Femur (tissue), 1 donor: ENCODE data around the gene CYGB.
"Not testable (repeated sequence)": the region's sequence is repeated elsewhere in the genome, so short reads cannot be mapped to it uniquely, and the experiment has no call there.

Source experiments
- DNase-seq: peaks from one replicate; pipeline ENCODE4 v3.0.0-alpha.2; 2017

CYGB gene

GRCh38 chr17:76535788-76536510, 1.6 kb downstream of the CYGB start:
- no peak for DNase-seq

- DNase-seq, result no peak
Measured at GRCh38 chr17:76534831-76535732, 2.4 kb downstream of the CYGB start.

- not testable (repeated sequence) for DNase-seq
Measured at GRCh38 chr17:76533640-76534359, 3.7 kb downstream of the CYGB start.

GRCh38 chr17:76532072-76532651, 5.3 kb downstream of the CYGB start:
- no peak for DNase-seq

- no peak for DNase-seq
Measured at GRCh38 chr17:76531486-76532038, 5.9 kb downstream of the CYGB start.

GRCh38 chr17:76530811-76531485, 6.6 kb downstream of the CYGB start:
- DNase-seq, result no peak

- DNase-seq, result peak; percentile 89
Measured at GRCh38 chr17:76530095-76530723, 7.3 kb downstream of the CYGB start.

- DNase-seq, result peak; percentile 91
Measured at GRCh38 chr17:76529224-76530094, 8.1 kb downstream of the CYGB start.

GRCh38 chr17:76528528-76529223, 8.8 kb downstream of the CYGB start:
- DNase-seq, result peak; percentile 63

- no peak for DNase-seq
Measured at GRCh38 chr17:76528156-76528527, 9.4 kb downstream of the CYGB start.

- DNase-seq, result peak; percentile 80
Measured at GRCh38 chr17:76527430-76528111, 9.9 kb downstream of the CYGB start.

- DNase-seq, result not testable (repeated sequence)
Measured at GRCh38 chr17:76527016-76527415, 10.5 kb downstream of the CYGB start.

- DNase-seq, result not testable (repeated sequence)
Measured at GRCh38 chr17:76525513-76525833, 12.0 kb downstream of the CYGB start.

- no peak for DNase-seq
Measured at GRCh38 chr17:76524598-76525512, 12.7 kb downstream of the CYGB start.

- peak; percentile 80 for DNase-seq
Measured at GRCh38 chr17:76523084-76524037, 14.1 kb downstream of the CYGB start.

- not testable (repeated sequence) for DNase-seq
Measured at GRCh38 chr17:76521683-76522082, 15.8 kb downstream of the CYGB start.

- DNase-seq, result no peak
Measured at GRCh38 chr17:76521262-76521661, 16.2 kb downstream of the CYGB start.
